IMR-90 (cell line): Measurements from ENCODE around the gene TMEM114. TPM values are rescaled to one million over a fixed set of nuclear protein-coding genes. Genes with fewer than 3 reads are reported as not detected.

Source experiments
- ATAC-seq: fragments of 200-7000 bp; cut with Tn5 transposase; 2 replicates; pipeline ENCODE4 v1.9.1; 2020; ENCODE audit warnings: low read depth, mild to moderate bottlenecking, moderate library complexity
- BruUV-seq: library from RNA; stranded (reverse); fragments of 400-500 nt; replicated peaks from 2 replicates; lab custom pipeline; 2021; lab: Mats Ljungman, UMichigan
- CTCF ChIA-PET: fragments of 300-600 bp; formaldehyde crosslinking; extraction: SDS; loops from one replicate; lab custom pipeline; 2021; ENCODE audit warnings: antibody characterized with exemption; lab: Yijun Ruan, JAX
- POLR2A ChIA-PET: fragments of 300-600 bp; sonication (Branson Sonifier 250); formaldehyde crosslinking; loops from one replicate; lab custom pipeline; 2022; ENCODE audit warnings: antibody characterized with exemption; ENCODE audit not compliant: unreplicated experiment; lab: Charles Lee
- DNase-seq: peaks from one replicate; pipeline ENCODE4 v3.0.0; 2013
- H2AFZ ChIP-seq: replicated peaks from 2 replicates; pipeline ENCODE3; 2013; ENCODE audit warnings: low read length, mild to moderate bottlenecking; ENCODE audit not compliant: poor library complexity
- H2AK5ac ChIP-seq: 2 replicates; pipeline ENCODE4 v1.6.1; 2013; ENCODE audit warnings: low read depth, low read length, inconsistent platforms
- H2AK9ac ChIP-seq: replicated peaks from 2 replicates; pipeline ENCODE3; 2013; ENCODE audit warnings: mild to moderate bottlenecking, low read depth, low read length, moderate library complexity; ENCODE audit not compliant: poor library complexity
- H2BK120ac ChIP-seq: 2 replicates; pipeline ENCODE4 v1.6.1; 2013; ENCODE audit warnings: low read depth, low read length, inconsistent platforms
- H2BK15ac ChIP-seq: 3 replicates; pipeline ENCODE4 v1.6.1; 2013; ENCODE audit warnings: low read depth, low read length, inconsistent platforms
- H2BK20ac ChIP-seq: 2 replicates; pipeline ENCODE4 v1.6.1; 2013; ENCODE audit warnings: low read depth, mild to moderate bottlenecking, inconsistent platforms, low read length, moderate library complexity
- H2BK5ac ChIP-seq: 2 replicates; pipeline ENCODE4 v1.6.1; 2013; ENCODE audit warnings: mild to moderate bottlenecking, low read depth, low read length, inconsistent platforms; ENCODE audit not compliant: poor library complexity, severe bottlenecking
- H3K14ac ChIP-seq: replicated peaks from 2 replicates; pipeline ENCODE4 v1.6.1; 2013; ENCODE audit warnings: low read depth, low read length, inconsistent platforms
- H3K18ac ChIP-seq: 2 replicates; pipeline ENCODE4 v1.6.1; 2013; ENCODE audit warnings: low read depth, low read length, control low read depth
- H3K23ac ChIP-seq: 2 replicates; pipeline ENCODE4 v1.6.1; 2013; ENCODE audit warnings: low read depth, low read length, inconsistent platforms
- H3K27ac ChIP-seq: 2 replicates; pipeline ENCODE4 v1.5.1; 2013; ENCODE audit warnings: mild to moderate bottlenecking, control low read depth, low read length; ENCODE audit not compliant: insufficient read depth
- H3K27me3 ChIP-seq: 2 replicates; pipeline ENCODE4 v1.6.1; 2013; ENCODE audit warnings: low read length; ENCODE audit not compliant: control insufficient read depth, insufficient read depth
- H3K36me3 ChIP-seq: 2 replicates; pipeline ENCODE4 v1.6.1; 2013; ENCODE audit warnings: low read length, mixed read lengths; ENCODE audit not compliant: control insufficient read depth, insufficient read depth
- H3K4ac ChIP-seq: 2 replicates; pipeline ENCODE4 v1.6.1; 2013; ENCODE audit warnings: low read depth, low read length, inconsistent platforms
- H3K4me1 ChIP-seq: 2 replicates; pipeline ENCODE4 v1.6.1; 2013; ENCODE audit warnings: low read length, mixed read lengths; ENCODE audit not compliant: control insufficient read depth, insufficient read depth
- H3K4me2 ChIP-seq: 2 replicates; pipeline ENCODE4 v1.6.1; 2013; ENCODE audit warnings: low read depth, mild to moderate bottlenecking, control low read depth, low read length, moderate library complexity
- H3K4me3 ChIP-seq: 2 replicates; pipeline ENCODE4 v1.5.1; 2013; ENCODE audit warnings: low read depth, mild to moderate bottlenecking, control low read depth, low read length, moderate library complexity; ENCODE audit not compliant: insufficient read depth
- H3K56ac ChIP-seq: 2 replicates; pipeline ENCODE4 v1.6.1; 2013; ENCODE audit warnings: low read length, inconsistent platforms; ENCODE audit not compliant: insufficient read depth; ENCODE audit errors: extremely low read depth
- H3K79me1 ChIP-seq, 2 experiments: 2 replicates each; pipeline ENCODE4 v1.6.1; 2013; ENCODE audit warnings: low read length in 2 of 2, inconsistent platforms in 1 of 2, low read depth in 1 of 2
- H3K9ac ChIP-seq: 2 replicates; pipeline ENCODE4 v1.6.1; 2013; ENCODE audit warnings: low read depth, low read length, control low read depth
- H3K9me1 ChIP-seq: 2 replicates; pipeline ENCODE4 v1.6.1; 2013; ENCODE audit warnings: low read length, inconsistent platforms; ENCODE audit not compliant: insufficient read depth
- H3K9me3 ChIP-seq: 2 replicates; pipeline ENCODE4 v1.6.1; 2013; ENCODE audit warnings: low read length; ENCODE audit not compliant: control insufficient read depth, insufficient read depth
- H4K20me1 ChIP-seq: 2 replicates; pipeline ENCODE4 v1.6.1; 2013; ENCODE audit warnings: low read length, inconsistent platforms; ENCODE audit not compliant: insufficient read depth
- H4K5ac ChIP-seq: 2 replicates; pipeline ENCODE4 v1.6.1; 2013; ENCODE audit warnings: mild to moderate bottlenecking, low read depth, low read length, control low read depth
- H4K8ac ChIP-seq, 2 experiments: 2 replicates each; pipeline ENCODE4 v1.6.1; 2013; ENCODE audit warnings: low read depth in 2 of 2, low read length in 2 of 2, control low read depth in 1 of 2, inconsistent platforms in 1 of 2
- H4K91ac ChIP-seq: 2 replicates; pipeline ENCODE4 v1.6.1; 2013; ENCODE audit warnings: low read depth, low read length, inconsistent platforms; ENCODE audit not compliant: insufficient read depth
- BHLHE40 ChIP-seq: fragments of 150-350 bp; IDR thresholded peaks from 2 replicates; pipeline ENCODE4 v1.6.1; 2016; ENCODE audit warnings: mild to moderate bottlenecking, low read depth, low read length
- CEBPB ChIP-seq: IDR thresholded peaks from 2 replicates; pipeline ENCODE4 v1.6.1; 2012; ENCODE audit warnings: low read depth, low read length, improper control_type of control experiment
- CHD1 ChIP-seq: IDR thresholded peaks from 2 replicates; pipeline ENCODE4 v1.6.1; 2012; ENCODE audit warnings: low read depth, low read length, improper control_type of control experiment
- CTCF ChIP-seq: conservative IDR thresholded peaks from 2 replicates; pipeline ENCODE4 v1.5.1; 2012; ENCODE audit warnings: mild to moderate bottlenecking, low read depth, low read length, improper control_type of control experiment
- ELK1 ChIP-seq: fragments of 150-350 bp; IDR thresholded peaks from 2 replicates; pipeline ENCODE4 v1.6.1; 2016; ENCODE audit warnings: low read depth, mild to moderate bottlenecking, low read length, moderate library complexity, borderline replicate concordance
- FOS ChIP-seq: fragments of 150-350 bp; IDR thresholded peaks from 2 replicates; pipeline ENCODE4 v1.6.1; 2016; ENCODE audit warnings: low read depth, low read length
- MAFK ChIP-seq: IDR thresholded peaks from 2 replicates; pipeline ENCODE4 v1.6.1; 2012; ENCODE audit warnings: low read depth, low read length, improper control_type of control experiment
- MAZ ChIP-seq: IDR thresholded peaks from 2 replicates; pipeline ENCODE4 v1.6.1; 2012; ENCODE audit warnings: low read depth, mild to moderate bottlenecking, low read length, improper control_type of control experiment, moderate library complexity, borderline replicate concordance
- MXI1 ChIP-seq: IDR thresholded peaks from 2 replicates; pipeline ENCODE4 v1.6.1; 2012; ENCODE audit warnings: low read depth, mild to moderate bottlenecking, low read length, moderate library complexity, borderline replicate concordance
- NFE2L2 ChIP-seq: fragments of 150-350 bp; IDR thresholded peaks from 2 replicates; pipeline ENCODE4 v1.6.1; 2016; ENCODE audit warnings: low read depth, mild to moderate bottlenecking, low read length
- POLR2A ChIP-seq: IDR thresholded peaks from 2 replicates; pipeline ENCODE4 v1.6.1; 2012; ENCODE audit warnings: mild to moderate bottlenecking, low read depth, low read length
- RAD21 ChIP-seq: IDR thresholded peaks from 2 replicates; pipeline ENCODE4 v1.6.1; 2012; ENCODE audit warnings: low read length, improper control_type of control experiment
- RCOR1 ChIP-seq: IDR thresholded peaks from 2 replicates; pipeline ENCODE4 v1.6.1; 2012; ENCODE audit warnings: mild to moderate bottlenecking, low read length, improper control_type of control experiment; ENCODE audit not compliant: insufficient replicate concordance
- RFX5 ChIP-seq: IDR thresholded peaks from 2 replicates; pipeline ENCODE4 v1.8.0; 2012; ENCODE audit warnings: low read depth, mild to moderate bottlenecking, low read length, moderate library complexity
- SMC3 ChIP-seq: fragments of 150-350 bp; IDR thresholded peaks from 2 replicates; pipeline ENCODE4 v1.6.1; 2016; ENCODE audit warnings: low read depth, mild to moderate bottlenecking, antibody characterized with exemption, low read length, moderate library complexity
- USF2 ChIP-seq: fragments of 150-350 bp; IDR thresholded peaks from 2 replicates; pipeline ENCODE4 v1.6.1; 2017; ENCODE audit warnings: mild to moderate bottlenecking, antibody characterized with exemption, low read length, low read depth
- WGBS, 2 experiments: methylation state at CpG; one replicate each; pipeline versions ENCODE4 v1.1.5 to v1.1.7; 2013; ENCODE audit warnings: missing lambda C conversion rate in 2 of 2; ENCODE audit not compliant: insufficient read length in 1 of 2; ENCODE audit errors: extremely low coverage in 2 of 2; 5-methylcytosine and 5-hydroxymethylcytosine counted together
- dilution Hi-C: fragments of 300-500 bp; cut with HindIII; formaldehyde crosslinking; loops from one replicate; pipeline ENCODE4 v1.14.3; 2018; ENCODE audit warnings: low sequenced_read_pairs; ENCODE audit not compliant: unreplicated experiment
- in situ Hi-C: fragments of 300-500 bp; cut with MboI; formaldehyde crosslinking; loops from 3 replicates; pipeline ENCODE4 v1.14.3; 2019; ENCODE audit warnings: low sequenced_read_pairs, inconsistent platforms, mixed read lengths
- intact Hi-C: fragments of 100-400 bp; cut with micrococcal nuclease; formaldehyde crosslinking; loops from 2 replicates; pipeline ENCODE4 v1.10.0; 2022
- polyA plus RNA-seq, 3 experiments: library from polyadenylated mRNA; depleted of rRNA; stranded (reverse); fragments of >200 nt; gene quantifications; 2 replicates each; pipeline ENCODE4 v1.2.3, GENCODE V29; 2012; ENCODE audit warnings: low replicate concordance in 1 of 3
- total RNA-seq: library from RNA; depleted of rRNA; stranded (reverse); fragments of >200 nt; gene quantifications from 2 replicates; pipeline ENCODE4 v1.2.3, GENCODE V29; 2012

TMEM114 gene
- total and polyA plus RNA-seq, 2 of the 4 experiments (the other 2 are of a cell fraction): not detected

- no peak overlapping the region for H2AK5ac ChIP-seq
- H3K4me1 ChIP-seq: no peaks in the 10 kb centered on the region
- intact Hi-C loops: no loop called here
- H3K18ac ChIP-seq: no peak overlapping the region
- no peak overlapping the region for H3K56ac ChIP-seq
- no peaks in the 10 kb centered on the region for H4K20me1 ChIP-seq
- no peaks in the 10 kb centered on the region for H3K9me1 ChIP-seq
- H3K4me3 ChIP-seq: no peak overlapping the region
- no peaks in the 10 kb centered on the region for H3K79me1 ChIP-seq
- H2AFZ ChIP-seq: no peak overlapping the region
- ChIA-PET POLR2A (no interaction called here), CTCF (no interaction called here)
- no peak overlapping the region for H2BK120ac ChIP-seq
- H3K9ac ChIP-seq: no peak overlapping the region
- no peak overlapping the region for H2BK15ac ChIP-seq
- dilution Hi-C loops: no loop called here
- H2BK5ac ChIP-seq: no peak overlapping the region
- no peak for DNase-seq
- H3K14ac ChIP-seq: no peak overlapping the region
- no peak overlapping the region for H3K4me2 ChIP-seq
- 8% methylated on average over 2 of the region's 2 CpGs; no CpG with 5 or more reads in 1 of the 2 experiments for WGBS, 2 experiments
- no peak for ATAC-seq
- no peak overlapping the region for H2BK20ac ChIP-seq
- in situ Hi-C loops: no loop called here
- no peak overlapping the region for H3K23ac ChIP-seq
- no peak overlapping the region for H3K4ac ChIP-seq
- no peaks in the 10 kb centered on the region for H3K9me3 ChIP-seq
- no peak overlapping the region for H3K27ac ChIP-seq
- H3K27me3 ChIP-seq: no peaks in the 10 kb centered on the region
- H4K8ac ChIP-seq: no peak overlapping the region
- H3K36me3 ChIP-seq: no peaks in the 10 kb centered on the region
- no peak overlapping the region for H4K5ac ChIP-seq
- no peak for TF ChIP-seq FOS
- no peak for TF ChIP-seq MXI1
- no peak for TF ChIP-seq MAFK
- no peak for TF ChIP-seq ELK1
- no peak for TF ChIP-seq USF2
- TF ChIP-seq CHD1: no peak
- TF ChIP-seq CTCF: no peak
- no peak for TF ChIP-seq NFE2L2
- TF ChIP-seq POLR2A: no peak
- no peak for TF ChIP-seq RAD21
- TF ChIP-seq CEBPB: no peak
- no peak for TF ChIP-seq RCOR1
- TF ChIP-seq MAZ: no peak
- no peak for TF ChIP-seq SMC3
- no peak for TF ChIP-seq BHLHE40
- TF ChIP-seq RFX5: no peak
- H4K91ac ChIP-seq: no peak overlapping the region
- no peak overlapping the region for H2AK9ac ChIP-seq
- BruUV-seq: no TSS peak
These were observed 47.9 kb downstream of the TMEM114 start for GRCh38 chr16:8542393-8542792.
